HG02970 (cell line): Measurements from ENCODE around the gene GGA2.
"Not testable (repeated sequence)": the region's sequence is repeated elsewhere in the genome, so short reads cannot be mapped to it uniquely, and the experiment has no call there.

ENCODE experiments used
- ATAC-seq: cut with Tn5 transposase; IDR thresholded peaks from one replicate; pipeline ENCODE4 v1.9.1; 2021; ENCODE audit warnings: mild to moderate bottlenecking, moderate library complexity, moderate number of reproducible peaks; ENCODE audit not compliant: unreplicated experiment, low FRiP score

Gene GGA2

DNA sequence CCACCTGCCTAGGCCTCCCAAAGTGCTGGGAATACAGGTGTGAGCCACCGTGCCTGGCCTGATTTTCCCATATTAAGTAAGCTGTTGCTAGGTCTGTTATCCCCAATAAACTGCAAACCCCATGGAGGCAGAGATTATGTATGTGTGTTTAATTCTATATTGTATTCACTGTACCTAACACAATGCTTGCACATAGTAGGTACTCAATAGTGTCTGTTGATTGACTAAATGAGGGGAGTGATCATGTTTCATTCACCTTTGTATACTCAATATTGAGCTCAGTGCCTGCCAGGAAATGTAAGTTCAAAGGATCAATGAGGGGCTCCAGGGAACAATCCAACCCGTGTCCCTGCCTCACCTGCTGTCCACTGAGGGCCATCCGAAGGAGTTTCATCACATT, 14.6 kb upstream of the GGA2 start:
- no peak for ATAC-seq

DNA sequence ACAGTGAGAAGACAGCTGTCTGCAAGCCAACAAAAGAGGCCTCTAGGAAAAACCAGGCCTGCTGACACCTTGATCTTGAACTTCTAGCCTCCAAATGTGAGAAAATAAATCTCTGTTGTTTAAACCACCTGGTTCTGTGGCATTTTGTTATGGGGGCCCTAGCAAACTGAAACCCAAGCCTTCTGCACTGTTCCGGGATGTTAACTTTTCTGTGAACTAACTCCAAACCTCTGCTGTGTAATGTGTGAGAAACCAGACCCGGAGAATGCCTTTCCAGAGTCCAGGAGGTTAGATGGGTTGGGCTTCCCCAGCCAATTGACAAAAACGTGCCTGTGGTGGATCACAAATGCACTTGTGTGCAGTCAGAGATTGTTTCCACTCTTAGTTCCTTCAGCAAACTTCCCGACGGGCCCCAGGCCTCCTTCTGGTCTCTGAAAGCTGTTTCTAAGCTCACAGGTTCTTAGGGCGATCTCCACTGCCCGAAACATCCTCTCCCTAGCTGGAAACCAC, 13.6 kb upstream of the GGA2 start:
- no peak for ATAC-seq

DNA sequence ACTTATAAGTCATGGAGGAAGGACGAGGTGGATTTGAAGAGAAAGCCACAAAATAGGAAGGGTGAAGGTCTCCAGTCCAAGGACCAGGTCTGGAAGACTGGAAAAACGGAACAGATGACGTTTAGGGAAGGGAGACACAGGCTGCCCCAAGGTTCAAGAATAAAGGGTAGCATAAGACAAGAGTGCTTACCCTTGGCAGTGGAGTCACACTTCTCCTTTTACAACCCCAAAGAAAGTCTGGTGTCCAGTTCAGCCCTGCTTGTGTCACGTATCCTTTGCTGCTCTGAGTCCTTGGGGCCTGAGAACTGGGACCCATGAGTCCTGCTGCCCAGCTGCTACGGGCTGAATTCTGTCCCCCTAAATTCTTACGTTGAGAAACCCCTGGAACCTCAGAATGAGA, 13.0 kb upstream of the GGA2 start:
- ATAC-seq: no peak

DNA sequence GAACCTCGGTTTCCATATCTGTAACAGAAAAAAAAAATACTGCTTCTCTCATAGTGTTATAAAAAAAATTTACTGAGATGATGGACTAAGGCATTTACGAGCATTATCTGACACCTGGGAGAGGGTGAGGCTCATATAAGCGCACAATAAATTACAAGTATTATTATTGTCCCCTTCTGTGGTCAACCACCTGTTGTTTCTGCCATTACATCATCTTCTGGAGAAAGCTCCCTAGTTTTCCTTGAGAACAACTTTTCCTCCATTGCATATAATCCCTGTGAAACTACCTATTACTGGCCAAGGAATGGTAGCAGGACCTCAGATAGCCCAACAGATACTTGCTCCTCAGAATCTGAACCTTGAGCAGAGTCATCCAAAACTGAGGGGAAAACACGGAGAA, 11.7 kb upstream of the GGA2 start:
- ATAC-seq: no peak

DNA sequence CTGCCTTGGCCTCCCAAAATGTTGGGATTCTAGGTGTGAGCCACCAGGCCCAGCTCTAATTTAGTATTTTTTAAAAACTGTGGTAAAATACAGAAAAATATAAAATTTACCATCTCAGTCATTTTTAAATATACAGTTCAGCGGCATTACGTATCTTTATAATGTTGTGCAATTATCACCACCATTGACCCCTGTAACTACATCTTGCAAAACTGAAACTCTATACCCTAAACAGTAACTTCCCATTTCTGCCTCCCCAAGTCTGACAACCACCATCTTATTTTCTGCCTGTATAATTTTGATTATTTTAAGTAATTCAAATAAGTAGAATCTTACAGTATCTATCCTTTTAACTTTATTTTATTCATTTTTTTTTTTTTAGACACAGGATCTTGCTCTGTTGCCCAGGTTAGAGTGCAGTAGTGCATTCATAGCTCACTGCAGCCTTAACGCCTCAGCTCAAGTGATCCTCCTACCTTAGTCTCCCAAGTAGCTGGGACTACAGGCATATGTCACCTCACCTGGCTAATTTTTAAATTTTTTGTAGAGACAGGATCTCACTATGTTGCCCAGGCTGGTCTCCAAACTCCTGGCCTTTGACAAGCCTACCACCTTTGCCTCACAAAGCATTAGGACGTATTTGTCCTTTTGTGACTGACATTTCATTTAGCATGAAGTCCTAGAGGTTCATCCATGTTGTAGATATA, 10.9 kb upstream of the GGA2 start:
- ATAC-seq: no peak

DNA sequence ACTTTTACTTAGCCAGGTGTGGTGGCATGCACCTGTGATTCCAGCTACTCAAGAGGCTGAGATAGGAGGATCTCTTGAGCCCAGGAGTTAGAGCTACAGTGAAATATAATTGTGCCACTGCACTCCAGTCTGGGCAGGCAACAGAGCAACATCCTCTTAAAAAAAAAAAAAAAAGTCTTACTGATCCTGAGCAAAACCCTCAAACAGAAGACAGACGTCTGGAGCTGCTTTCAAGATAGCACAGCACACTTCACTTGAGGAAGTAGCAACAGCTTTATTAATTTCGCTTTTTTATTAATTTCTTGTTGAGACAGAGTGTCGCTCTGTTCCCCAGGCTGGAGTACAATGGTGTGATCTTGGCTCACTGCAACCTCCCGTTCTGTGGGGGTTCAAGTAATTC, 10.2 kb upstream of the GGA2 start:
- no peak for ATAC-seq

DNA sequence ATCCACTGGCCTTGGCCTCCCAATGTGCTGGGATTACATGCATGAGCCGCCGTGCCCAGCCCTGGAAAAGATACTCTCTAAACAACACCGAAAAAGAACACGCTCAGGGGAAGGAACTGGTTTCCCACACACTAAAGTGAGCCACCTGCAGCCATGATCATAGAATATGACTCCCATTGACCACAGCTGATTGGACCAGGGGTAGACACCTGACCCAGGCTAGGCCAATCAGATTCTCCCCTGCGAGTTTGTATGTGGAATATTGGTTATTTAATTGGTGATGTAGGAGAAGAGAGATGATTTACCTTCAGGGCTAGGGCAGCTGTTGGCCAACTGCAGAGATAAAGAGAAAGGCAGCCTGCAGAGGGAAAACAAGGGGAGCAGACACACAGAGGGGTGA, 9.0 kb upstream of the GGA2 start:
- no peak for ATAC-seq

DNA sequence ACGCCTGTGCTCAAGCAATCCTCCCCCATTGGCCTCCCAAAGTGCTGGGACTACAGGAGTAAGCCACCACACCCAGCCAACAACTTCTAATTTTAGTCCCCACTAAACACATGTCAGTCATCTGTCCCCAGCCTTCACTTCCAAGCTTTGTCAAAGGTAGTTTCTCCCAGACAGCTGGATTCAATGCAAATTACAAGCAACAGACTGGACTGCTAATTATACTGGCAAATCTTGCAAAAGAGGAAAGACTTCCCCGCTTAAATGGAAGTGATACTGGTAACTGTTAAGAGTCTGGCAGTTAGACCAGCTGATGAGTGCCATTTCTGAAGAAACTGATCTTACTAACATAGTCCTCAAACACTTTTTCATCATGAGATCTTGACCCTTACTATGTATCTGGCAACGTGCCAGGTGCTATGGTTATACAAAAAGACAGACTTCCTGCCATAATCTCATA, 8.2 kb upstream of the GGA2 start:
- ATAC-seq: no peak

DNA sequence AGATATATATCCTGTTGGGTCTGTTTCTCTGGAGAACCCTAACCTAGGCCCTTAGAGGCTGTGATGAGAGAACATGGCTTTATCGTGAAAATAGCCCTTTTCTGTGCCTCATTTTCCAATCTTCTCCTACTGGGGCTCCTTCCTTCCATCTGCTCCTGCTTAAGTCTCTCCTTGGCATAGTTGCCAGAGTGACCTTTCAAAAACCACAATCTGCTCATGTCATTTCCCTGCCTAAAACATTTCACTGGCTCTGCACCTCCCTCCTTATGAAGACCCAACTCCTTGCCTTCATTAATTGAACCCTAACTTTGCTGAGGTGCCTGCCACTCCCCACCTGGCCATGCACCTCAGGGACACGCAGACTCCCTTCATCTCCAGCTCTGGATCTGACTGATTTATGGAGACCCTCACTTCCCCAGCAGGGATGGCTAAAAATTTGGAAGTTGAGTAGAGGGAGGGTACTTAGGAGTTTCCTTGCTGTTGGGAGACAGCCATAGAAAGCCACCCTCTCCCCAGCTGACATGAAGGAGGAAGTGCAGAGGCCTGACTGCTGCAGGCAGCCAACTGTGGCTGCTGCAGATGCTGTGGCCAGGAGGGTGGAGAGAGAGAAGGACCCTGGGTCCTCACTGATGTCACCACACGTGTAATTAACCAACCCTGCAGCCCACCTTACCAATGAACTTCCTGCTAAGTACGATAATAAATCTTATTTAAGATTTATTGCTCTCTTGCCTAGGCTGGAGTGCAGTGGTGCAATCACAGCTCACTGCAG, 6.3 kb upstream of the GGA2 start:
- no peak for ATAC-seq

DNA sequence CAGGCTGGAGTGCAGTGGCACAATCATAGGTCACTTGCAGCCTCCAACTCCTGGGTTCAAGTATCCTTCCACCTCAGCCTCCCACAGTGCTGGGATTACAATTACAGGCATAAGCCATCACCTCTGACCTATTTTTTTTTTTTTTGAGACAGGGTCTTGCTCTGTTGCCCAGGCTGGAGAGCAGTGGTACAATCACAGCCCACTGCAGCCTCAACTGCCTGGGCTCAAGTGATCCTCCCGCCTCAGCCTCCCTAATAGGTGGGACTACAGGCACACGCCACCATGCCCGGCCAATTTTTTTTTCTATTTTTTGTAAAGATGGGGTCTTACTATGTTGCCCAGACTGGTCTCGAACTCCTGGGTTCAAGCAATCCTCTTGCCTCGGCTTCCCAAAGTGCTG, 5.6 kb upstream of the GGA2 start:
- ATAC-seq: no peak

DNA sequence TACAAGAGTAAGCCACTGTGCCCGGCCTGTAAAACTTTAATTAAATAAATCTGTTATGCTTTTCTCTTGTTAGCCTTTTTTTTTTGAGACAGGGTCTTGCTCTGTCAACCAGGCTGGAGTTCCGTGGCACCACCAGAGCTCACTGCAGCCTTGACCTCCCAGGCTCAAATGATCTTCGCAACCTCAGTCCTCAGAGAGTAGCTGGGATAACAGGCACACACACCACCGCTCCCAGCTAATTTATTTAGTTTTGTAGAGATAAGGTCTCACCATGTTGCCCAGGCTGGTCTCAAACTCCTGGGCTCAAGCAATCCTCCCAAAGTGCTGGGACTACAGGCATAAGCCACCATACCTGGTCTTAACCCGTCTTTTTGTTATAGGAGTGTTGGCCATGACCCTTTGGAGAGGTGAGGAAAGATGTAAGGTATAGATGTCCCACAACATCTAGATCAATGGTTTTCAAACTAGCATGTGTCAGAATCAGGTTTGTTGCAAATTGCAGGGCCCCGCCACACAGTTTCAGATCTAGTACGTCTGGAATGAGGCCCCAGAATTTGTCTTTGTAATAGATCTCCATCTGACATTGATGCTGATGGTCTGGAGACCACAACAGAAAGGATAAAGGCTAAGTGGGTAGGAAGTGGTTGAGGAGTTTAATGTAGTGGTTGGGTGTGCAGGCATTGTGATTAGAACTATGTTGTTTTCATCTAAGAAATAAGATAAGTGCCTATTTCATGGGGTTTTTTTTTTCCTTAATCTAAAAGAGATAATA, 4.3 kb upstream of the GGA2 start:
- no peak for ATAC-seq

DNA sequence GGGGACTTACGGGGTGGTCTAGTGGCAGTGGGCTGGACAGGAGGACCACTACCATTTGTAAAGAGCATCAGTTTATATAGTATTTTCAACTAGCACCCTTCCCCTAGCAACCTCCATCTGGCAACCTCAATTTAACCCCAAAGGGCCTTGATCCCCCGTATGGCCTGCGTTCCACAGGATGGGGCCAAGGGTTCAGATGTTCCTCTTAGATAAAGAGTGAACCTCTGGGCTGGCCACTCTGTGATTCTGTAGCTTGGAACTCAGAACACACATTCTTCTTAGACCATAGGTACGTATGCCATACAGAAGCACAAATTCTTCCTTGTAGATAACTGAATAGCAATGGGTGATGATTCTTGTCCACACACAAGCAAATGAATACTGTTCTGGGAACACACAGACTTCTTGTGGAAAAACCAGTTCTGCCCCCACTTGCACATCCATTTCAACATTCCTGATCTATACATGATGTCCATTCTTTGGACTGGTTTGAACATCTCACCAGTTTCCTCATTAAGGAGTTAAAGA, 1.9 kb upstream of the GGA2 start:
- no peak for ATAC-seq

DNA sequence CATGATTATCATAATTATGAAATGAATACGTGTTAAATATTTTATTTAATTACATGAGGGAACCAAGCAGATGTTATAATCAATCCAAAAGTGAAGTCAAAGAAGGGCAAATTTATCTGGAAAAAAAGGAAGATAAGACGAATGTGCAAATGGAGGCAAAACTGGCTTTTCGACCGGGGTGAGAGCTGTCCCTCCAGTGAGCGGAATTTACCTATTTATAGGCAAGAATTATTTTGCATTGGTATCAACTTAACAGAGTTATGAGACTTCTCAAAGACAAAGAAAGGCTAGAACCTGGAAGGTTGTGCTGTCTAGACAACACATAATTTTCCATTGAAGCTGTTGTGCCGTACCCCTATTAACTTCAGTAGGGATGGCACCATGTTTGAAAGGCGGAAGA, 1.4 kb upstream of the GGA2 start:
- no peak for ATAC-seq

DNA sequence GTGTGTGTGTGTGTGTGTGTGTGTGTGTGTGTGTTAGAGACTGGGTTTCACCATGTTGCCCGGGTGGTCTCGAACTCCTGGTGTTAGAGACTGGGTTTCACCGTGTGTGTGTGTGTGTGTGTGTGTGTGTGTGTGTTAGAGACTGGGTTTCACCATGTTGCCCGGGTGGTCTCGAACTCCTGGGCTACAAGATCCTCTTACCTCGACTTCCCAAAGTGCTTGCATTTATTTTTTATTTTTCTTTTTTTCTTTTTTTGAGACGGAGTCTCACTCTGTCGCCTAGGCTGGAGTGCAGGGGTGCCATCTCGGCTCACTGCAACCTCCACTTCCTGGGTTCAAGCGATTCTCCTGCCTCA, 599 bp upstream of the GGA2 start:
- ATAC-seq: not testable (repeated sequence)

DNA sequence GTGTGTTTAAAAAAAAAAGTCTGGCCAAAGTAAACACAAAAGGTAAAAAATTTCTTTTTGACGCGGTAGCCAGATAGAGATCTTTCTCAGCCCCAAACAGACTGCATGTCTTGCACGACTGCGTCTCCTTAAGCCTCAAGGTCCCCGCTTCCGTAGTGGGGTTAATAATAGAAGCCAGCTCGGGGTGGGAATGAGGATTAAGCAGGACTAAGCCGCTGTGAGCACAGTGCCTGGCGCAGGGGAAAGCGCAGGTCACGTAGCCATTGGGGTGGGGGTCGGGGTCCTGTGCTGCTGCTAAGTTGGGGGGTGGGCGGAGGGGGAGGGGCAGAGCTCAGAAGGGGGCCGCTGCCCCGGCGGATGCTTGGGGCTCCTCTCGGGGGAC, 521 bp downstream of the GGA2 start:
- no peak for ATAC-seq

DNA sequence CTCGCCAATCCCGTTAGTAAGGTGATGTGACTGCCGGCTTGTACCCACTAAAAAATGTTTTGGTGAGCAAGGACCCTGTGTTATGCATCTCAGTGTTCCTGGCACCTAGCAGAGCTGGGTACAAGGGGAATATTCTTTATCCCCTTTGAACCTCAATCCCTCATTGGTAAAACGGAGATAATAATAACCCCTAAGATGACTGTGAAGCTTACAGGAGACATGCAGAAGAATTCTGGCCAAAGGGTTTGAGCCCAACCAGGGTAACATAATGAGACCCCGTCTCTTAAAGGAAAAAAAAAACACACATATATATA, 896 bp downstream of the GGA2 start:
- no peak for ATAC-seq

DNA sequence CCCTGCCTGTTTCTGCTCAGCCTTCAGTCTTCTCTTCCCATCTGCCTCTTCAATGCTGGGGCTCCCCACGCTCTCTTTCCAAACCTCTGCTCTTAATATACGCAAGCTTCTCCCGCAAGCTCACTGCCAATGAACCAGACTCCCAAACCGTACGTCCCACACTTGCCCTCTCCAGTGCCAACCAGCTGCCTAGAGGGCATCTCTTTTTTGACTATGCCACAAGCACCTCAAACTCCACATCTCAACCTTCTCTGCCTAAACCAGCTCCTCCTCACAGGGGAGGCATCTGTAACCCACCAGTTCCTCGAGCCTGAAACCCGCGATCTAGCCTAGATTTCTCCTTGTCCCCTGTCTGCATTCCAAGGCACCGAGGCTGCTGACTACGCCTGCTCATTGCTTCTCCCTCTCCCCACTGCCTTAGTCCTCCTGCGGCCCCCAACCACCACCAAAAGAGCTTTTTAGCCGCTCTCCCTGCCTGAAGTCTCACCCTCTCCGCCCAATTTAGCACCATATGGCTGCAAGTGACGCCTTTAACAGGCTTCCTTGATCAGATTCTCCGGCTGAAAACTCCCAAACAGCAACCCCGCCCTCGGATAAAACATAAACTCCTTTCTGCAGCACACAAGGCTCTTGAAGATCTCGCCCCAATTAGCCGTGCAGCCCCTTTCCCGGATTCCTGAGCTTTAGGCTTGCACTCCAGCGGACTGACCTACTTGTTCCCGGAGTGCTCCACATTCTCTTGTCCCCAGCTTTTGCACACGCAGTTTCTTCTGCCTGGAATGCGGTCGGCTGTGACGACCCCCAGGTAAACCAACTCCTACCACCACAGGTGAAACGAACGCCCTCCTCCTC, 1.5 kb downstream of the GGA2 start:
- ATAC-seq: no peak

DNA sequence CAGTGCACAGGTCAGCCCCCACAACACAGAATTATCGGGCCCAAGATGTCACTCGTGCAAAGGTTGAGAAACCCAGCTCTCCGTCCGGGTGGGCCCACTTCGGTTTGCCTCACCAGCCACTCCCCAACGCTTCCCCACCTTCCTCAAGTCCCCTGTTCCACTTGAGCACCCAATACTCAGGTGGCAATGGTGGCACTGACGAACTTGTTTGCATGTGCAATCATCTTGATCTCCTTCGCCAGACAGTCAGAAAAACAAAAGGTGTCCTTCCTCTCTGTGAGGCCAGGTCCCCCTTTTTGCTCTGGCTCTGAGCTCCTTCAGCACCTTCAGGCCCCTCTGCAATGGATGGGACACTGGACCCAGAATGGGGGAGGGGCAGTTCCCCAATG, 3.7 kb downstream of the GGA2 start:
- no peak for ATAC-seq

DNA sequence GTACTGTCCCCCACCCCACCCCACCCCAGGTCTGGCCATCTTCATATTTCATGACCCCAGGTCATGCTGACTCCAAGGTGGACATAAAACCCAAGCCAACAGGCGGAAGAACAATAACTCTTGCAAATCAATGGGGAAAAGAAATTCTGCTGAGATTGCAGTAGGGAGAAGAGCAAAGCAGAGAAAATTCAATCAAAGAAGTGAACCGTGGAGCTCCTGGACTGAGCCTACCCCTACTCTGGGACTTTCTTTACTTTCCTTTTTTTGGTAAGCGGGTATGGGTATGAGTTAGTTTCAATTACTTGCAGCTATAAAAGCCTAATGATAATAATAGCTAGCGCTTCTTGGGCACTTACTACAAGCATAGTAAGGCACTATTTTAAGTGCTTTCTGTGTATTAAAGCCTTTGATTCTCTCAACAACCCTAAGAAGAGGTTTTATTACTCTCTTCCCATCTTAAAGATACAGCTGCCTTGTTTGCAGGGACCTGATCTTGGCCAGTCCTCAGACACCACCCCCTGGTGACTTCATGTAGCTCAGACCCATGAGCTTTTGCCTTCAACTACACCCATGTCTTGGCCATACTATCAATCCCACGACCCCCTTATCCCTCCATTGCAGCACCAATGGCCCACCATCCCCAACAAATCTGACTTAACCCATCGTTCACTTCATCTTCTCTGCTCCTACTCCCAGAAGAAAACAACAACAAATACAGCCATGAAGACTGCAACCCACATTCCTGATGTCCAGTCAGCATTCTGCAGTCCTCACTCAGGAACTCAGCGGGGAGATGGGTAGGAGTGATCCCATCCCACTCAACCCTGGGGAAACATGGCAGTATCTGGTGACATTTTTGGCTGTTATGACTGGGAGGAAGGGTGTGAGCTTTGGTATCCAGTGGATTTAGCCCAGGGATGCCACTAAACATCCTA, 4.4 kb downstream of the GGA2 start:
- ATAC-seq: no peak
